Activated CD4-positive, alpha-beta T cell treated with anti-CD3 and anti-CD28 coated beads for 48 hours (primary cell): ENCODE data around the gene CAMK2G.
"Not testable (repeated sequence)": the region's sequence is repeated elsewhere in the genome, so short reads cannot be mapped to it uniquely, and the experiment has no call there.

Experiments used
- DNase-seq: peaks from one replicate; pipeline ENCODE4 v3.0.0-alpha.2; 2020

The CAMK2G gene

GRCh38 chr10:73809061-73809818 lies 65.1 kb downstream of the CAMK2G start:
- DNase-seq: no peak

- no peak for DNase-seq
These were observed 66.1 kb downstream of the CAMK2G start for GRCh38 chr10:73808021-73808815.

- no peak for DNase-seq
These were observed 66.9 kb downstream of the CAMK2G start for GRCh38 chr10:73807471-73807870.

- no peak for DNase-seq
These were observed 68.0 kb downstream of the CAMK2G start for GRCh38 chr10:73806176-73806950.

GRCh38 chr10:73803680-73804286 lies 70.6 kb downstream of the CAMK2G start:
- DNase-seq: no peak

- no peak for DNase-seq
These were observed 71.9 kb downstream of the CAMK2G start for GRCh38 chr10:73802276-73802991.

GRCh38 chr10:73801253-73801590 lies 73.1 kb downstream of the CAMK2G start:
- no peak for DNase-seq

- no peak for DNase-seq
These were observed 73.6 kb downstream of the CAMK2G start for GRCh38 chr10:73800560-73801252.

GRCh38 chr10:73799899-73800559 lies 74.3 kb downstream of the CAMK2G start:
- no peak for DNase-seq

GRCh38 chr10:73798927-73799560 lies 75.3 kb downstream of the CAMK2G start:
- DNase-seq: no peak

- DNase-seq: no peak
These were observed 76.3 kb downstream of the CAMK2G start for GRCh38 chr10:73798087-73798486.

- DNase-seq: no peak
These were observed 76.9 kb downstream of the CAMK2G start for GRCh38 chr10:73797324-73798025.

- DNase-seq: no peak
These were observed 77.6 kb downstream of the CAMK2G start for GRCh38 chr10:73796766-73797165.

- not testable (repeated sequence) for DNase-seq
These were observed 78.3 kb downstream of the CAMK2G start for GRCh38 chr10:73796035-73796434.

- not testable (repeated sequence) for DNase-seq
These were observed 78.9 kb downstream of the CAMK2G start for GRCh38 chr10:73795491-73795890.

GRCh38 chr10:73793456-73793855 lies 80.9 kb downstream of the CAMK2G start:
- DNase-seq: no peak

GRCh38 chr10:73791871-73792400 lies 82.4 kb downstream of the CAMK2G start:
- DNase-seq: no peak

GRCh38 chr10:73790886-73791625 lies 83.3 kb downstream of the CAMK2G start:
- no peak for DNase-seq

- DNase-seq: no peak
These were observed 84.7 kb downstream of the CAMK2G start for GRCh38 chr10:73789659-73790055.
